22Rv1 (cell line): ENCODE measurements around the gene FAM47C.
"Not testable (repeated sequence)": the region's sequence is repeated elsewhere in the genome, so short reads cannot be mapped to it uniquely, and the experiment has no call there.

Source experiments
- CTCF ChIP-seq: fragments of 450-650 bp; IDR thresholded peaks from 2 replicates; pipeline ENCODE4 v1.5.1; 2017; ENCODE audit warnings: mild to moderate bottlenecking
- ZFX ChIP-seq: fragments of 450-650 bp; IDR thresholded peaks from 2 replicates; pipeline ENCODE4 v1.6.1; 2017; ENCODE audit warnings: antibody characterized with exemption, borderline replicate concordance

- peak; percentile 41 for TF ChIP-seq CTCF
- TF ChIP-seq ZFX = not testable (repeated sequence)
Observed at GRCh38 chrX:36985416-36986209, 22.6 kb upstream of the FAM47C start.
